ENCODE data around the gene RPLP2.

Gene RPLP2

DNA sequence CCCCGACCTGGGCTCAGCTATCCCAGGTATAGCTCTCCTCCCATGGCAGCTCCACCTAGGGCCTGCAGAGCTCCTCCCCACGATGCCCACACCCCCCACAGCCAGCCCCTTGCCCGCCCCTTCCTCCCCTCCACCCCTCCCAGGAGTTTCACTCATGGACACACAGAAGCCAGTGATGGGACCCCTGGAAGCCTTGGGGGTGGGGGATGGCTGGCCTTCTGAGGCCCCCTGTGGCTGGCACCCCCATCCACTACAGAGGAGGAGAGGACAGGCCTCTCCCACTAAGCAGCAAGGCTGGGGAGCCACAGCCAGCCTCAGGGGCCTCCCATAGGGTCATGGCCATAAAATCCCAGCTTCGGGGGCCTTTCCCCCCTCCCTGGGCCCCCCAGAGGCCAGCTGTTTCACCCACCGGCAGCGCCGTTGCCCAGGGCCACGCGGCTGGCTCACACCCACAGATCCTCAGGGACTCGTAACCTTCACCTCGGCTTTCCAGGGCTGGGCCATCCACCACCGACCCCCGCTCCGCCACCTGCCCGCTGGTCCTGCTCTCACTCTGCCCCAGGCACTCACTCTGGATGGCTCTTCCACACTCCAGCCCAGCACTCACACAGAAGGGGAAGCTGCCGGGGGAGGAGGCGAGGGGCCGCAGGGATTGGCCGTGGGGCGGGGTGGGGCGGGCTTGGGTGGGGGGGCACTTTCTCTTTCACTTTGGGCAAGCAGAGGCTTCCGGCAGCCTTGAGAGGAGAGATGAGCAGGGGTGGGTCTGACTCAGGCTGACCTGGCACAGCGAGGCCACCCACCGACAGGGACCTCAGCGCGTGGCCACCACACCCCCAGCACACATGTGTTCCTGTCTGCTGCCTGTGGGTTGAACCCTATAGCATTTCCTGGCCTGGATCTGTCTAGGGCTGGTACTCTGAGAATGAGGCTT is 13.9 kb upstream of the RPLP2 start:
- Histone ChIP-seq H3K27me3 (replicated peaks; ENCODE audit: control insufficient read depth, insufficient read depth, low read length) (no peaks in the 10 kb centered on the region), H3K4me3 (replicated peaks; ENCODE audit: low read depth, low read length) (peak overlapping the region; percentile 91), H3K36me3 (ENCODE audit: control insufficient read depth, insufficient read depth, low read length) (peaks cover 19% of the 10 kb centered on the region)
- TF ChIP-seq, protein P1, sequence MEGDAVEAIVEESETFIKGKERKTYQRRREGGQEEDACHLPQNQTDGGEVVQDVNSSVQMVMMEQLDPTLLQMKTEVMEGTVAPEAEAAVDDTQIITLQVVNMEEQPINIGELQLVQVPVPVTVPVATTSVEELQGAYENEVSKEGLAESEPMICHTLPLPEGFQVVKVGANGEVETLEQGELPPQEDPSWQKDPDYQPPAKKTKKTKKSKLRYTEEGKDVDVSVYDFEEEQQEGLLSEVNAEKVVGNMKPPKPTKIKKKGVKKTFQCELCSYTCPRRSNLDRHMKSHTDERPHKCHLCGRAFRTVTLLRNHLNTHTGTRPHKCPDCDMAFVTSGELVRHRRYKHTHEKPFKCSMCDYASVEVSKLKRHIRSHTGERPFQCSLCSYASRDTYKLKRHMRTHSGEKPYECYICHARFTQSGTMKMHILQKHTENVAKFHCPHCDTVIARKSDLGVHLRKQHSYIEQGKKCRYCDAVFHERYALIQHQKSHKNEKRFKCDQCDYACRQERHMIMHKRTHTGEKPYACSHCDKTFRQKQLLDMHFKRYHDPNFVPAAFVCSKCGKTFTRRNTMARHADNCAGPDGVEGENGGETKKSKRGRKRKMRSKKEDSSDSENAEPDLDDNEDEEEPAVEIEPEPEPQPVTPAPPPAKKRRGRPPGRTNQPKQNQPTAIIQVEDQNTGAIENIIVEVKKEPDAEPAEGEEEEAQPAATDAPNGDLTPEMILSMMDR (IDR thresholded peaks at IDR 0.05; ENCODE audit: insufficient read depth, low read length, poor library complexity, severe bottlenecking) = no peak
- peak; percentile 80 for DNase-seq (ENCODE audit: extremely low read depth, insufficient read length)

DNA sequence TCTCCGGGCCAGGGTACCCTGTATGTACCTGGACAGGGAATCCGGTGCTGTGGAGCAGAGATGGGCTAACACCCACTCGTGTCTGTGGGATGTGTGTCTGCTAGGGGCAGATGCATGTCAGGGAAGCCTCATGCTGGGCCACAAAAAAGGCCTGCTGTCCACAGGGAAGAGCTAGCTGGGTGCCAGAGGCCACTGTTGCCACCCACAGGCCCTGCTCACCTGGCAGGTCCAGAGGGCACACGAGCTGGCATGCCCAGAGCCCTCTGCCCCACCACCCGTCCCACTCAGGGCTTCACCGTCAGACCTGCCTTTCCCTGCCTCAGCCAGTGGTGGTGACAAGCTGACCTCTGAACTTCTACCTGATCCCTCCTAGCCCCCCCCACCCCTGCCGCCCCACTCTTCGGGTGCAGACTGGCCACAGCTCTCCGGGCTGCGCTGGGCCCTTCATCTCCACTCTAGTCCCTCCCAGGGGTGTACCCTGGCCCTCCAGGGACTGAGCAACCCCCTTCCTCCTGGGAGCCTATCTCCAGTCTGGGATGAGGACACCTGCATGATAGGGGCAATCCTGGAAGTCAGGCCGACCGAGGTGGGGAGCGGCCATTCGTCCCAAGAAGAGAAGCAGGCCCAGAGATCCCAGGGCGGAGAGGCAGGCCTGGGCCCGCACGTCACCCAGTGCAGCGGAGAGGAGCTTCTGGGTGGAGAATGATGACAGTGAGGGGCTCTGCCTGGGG is 13.0 kb upstream of the RPLP2 start:
- Histone ChIP-seq H3K36me3 (ENCODE audit: control insufficient read depth, insufficient read depth, low read length) (peaks cover 19% of the 10 kb centered on the region), H3K27me3 (replicated peaks; ENCODE audit: control insufficient read depth, insufficient read depth, low read length) (no peaks in the 10 kb centered on the region), H3K4me3 (replicated peaks; ENCODE audit: low read depth, low read length) (peak overlapping the region; percentile 91)
- DNase-seq (ENCODE audit: extremely low read depth, insufficient read length) = no peak
- TF ChIP-seq, protein P1 (IDR thresholded peaks at IDR 0.05; ENCODE audit: insufficient read depth, low read length, poor library complexity, severe bottlenecking) = no peak

DNA sequence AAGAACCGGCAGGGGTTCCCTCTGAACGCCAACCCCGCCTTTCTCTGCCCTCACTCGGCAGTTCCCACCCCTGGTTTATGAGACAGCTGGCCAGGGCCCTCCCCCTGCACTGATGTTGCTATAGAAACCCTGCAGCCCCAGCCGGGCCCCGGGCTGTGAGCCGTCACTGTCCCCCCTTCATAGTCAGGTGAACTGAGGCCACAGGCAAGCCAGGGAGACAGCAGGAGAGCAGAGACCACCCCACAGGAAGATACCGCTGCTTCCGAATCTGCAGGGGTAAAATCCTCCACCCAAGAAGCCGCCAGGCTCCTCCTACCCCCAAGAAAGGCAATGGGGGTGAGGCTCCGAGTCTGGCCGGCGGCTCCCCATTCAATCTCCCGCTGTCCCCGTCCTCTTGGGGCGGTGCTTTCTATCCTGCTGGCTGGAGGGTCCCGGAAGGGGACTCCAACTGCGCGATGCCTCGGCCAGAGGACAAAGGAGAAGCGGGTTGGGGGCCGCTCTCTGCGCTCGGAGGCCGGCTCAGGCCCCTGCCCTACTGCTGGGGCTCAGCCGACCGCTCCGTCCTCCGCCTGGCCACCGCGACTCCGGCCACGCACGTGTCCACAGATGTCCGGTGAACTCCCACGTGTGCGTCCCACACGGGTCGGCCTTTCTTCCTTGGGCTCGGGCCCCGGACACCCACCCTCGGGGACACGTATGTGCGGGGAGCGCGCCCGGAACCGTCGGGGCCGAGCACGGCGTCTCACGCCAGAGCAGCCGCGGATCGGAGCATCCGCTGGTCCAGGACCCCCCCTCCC is 12.3 kb upstream of the RPLP2 start:
- Histone ChIP-seq H3K27me3 (replicated peaks; ENCODE audit: control insufficient read depth, insufficient read depth, low read length) (no peaks in the 10 kb centered on the region), H3K36me3 (ENCODE audit: control insufficient read depth, insufficient read depth, low read length) (peaks cover 21% of the 10 kb centered on the region), H3K4me3 (replicated peaks; ENCODE audit: low read depth, low read length) (peak overlapping the region; percentile 91)
- TF ChIP-seq, protein P1 (IDR thresholded peaks at IDR 0.05; ENCODE audit: insufficient read depth, low read length, poor library complexity, severe bottlenecking) = no peak
- DNase-seq (ENCODE audit: extremely low read depth, insufficient read length) = peak; percentile 87

DNA sequence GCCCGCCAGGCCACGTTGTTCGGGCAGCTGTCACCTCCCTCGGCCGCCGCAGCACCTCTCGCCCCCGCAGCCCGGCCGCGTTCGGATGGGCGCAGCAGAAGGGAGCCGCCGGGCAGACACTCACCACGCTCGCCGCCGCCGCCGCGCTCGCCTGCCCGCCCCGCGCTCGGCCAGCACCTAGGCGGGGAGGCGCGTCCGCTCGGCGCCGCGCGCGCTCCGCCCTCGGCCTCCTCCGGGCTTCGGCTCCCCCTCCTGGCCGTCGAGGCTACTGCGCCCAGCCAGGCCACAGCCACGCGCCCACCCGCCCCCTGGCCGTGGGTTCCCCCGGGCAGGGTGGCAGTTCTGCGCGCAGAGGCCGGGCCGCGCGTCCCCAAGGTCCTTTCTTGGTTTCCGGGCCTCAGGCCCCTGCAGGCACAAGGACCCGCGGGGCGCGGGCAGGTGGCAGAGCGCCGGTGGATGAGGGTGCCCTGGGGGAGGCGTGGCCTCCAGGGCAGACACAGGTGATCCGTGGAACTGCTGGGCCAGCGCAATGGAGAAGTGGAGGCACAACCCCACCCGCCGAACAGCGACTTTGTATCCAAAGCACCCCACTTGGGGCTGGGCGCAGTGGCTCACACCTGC is 11.6 kb upstream of the RPLP2 start, which contains the start of gene SLC25A22:
Gene SLC25A22, minus strand, starts transcription at position 189 of the 621 bp plus-strand sequence. CDS start 3,275 bp downstream, outside the sequence.
- Histone ChIP-seq H3K36me3 (ENCODE audit: control insufficient read depth, insufficient read depth, low read length) (peaks cover 22% of the 10 kb centered on the region), H3K27me3 (replicated peaks; ENCODE audit: control insufficient read depth, insufficient read depth, low read length) (no peaks in the 10 kb centered on the region), H3K4me3 (replicated peaks; ENCODE audit: low read depth, low read length) (peak within 1 kb of the TSS; percentile 91)
- TF ChIP-seq, protein P1 (IDR thresholded peaks at IDR 0.05; ENCODE audit: insufficient read depth, low read length, poor library complexity, severe bottlenecking) = peak; percentile 47
- DNase-seq (ENCODE audit: extremely low read depth, insufficient read length) = peak; percentile 89
